ENCODE results near the gene REEP3. TPM values are rescaled to one million over a fixed set of nuclear protein-coding genes. Genes with fewer than 3 reads are reported as not detected.

REEP3 gene
- total and polyA plus RNA-seq, 2 donors, result 11.2 to 11.9 TPM

- no peak overlapping the region for H3K27ac ChIP-seq (ENCODE audit: low read depth in 1 of 2, low read length in 1 of 2)
- no peaks in the 10 kb centered on the region for H3K9me3 ChIP-seq (ENCODE audit: control insufficient read depth in 2 of 2, insufficient read depth in 1 of 2, low read length in 1 of 2)
- no peak overlapping the region for H3K4me3 ChIP-seq (ENCODE audit: low read length in 2 of 2)
- DNase-seq (ENCODE audit: low read depth in 6 of 9, low spot score in 9 of 9), result no peak
- 99% methylated on average over 1 of the region's 1 CpG for WGBS
- no peaks in the 10 kb centered on the region for H3K27me3 ChIP-seq (ENCODE audit: control insufficient read depth in 2 of 2, insufficient read depth in 1 of 2, low read length in 1 of 2)
- no peaks in the 10 kb centered on the region for H3K4me1 ChIP-seq (ENCODE audit: control insufficient read depth in 2 of 2, insufficient read depth in 2 of 2, low read length in 2 of 2)
- no peaks in the 10 kb centered on the region for H3K36me3 ChIP-seq (ENCODE audit: control insufficient read depth in 2 of 2, insufficient read depth in 2 of 2, low read length in 1 of 2)
Observed at GRCh38 chr10:63501954-63502353, 19.2 kb upstream of the REEP3 start.

- 99% methylated on average over 1 of the region's 1 CpG for WGBS
- Histone ChIP-seq H3K27ac (ENCODE audit: low read depth in 1 of 2, low read length in 1 of 2) (no peak overlapping the region), H3K36me3 (ENCODE audit: control insufficient read depth in 2 of 2, insufficient read depth in 2 of 2, low read length in 1 of 2) (no peaks in the 10 kb centered on the region), H3K27me3 (ENCODE audit: control insufficient read depth in 2 of 2, insufficient read depth in 1 of 2, low read length in 1 of 2) (no peaks in the 10 kb centered on the region), H3K9me3 (ENCODE audit: control insufficient read depth in 2 of 2, insufficient read depth in 1 of 2, low read length in 1 of 2) (no peaks in the 10 kb centered on the region), H3K4me3 (ENCODE audit: low read length in 2 of 2) (no peak overlapping the region), H3K4me1 (ENCODE audit: control insufficient read depth in 2 of 2, insufficient read depth in 2 of 2, low read length in 2 of 2) (no peaks in the 10 kb centered on the region)
- DNase-seq (ENCODE audit: low read depth in 6 of 9, low spot score in 9 of 9), result no peak
Observed at GRCh38 chr10:63502832-63503231, 18.4 kb upstream of the REEP3 start.

- H3K4me3 ChIP-seq (ENCODE audit: low read length in 2 of 2), result no peak overlapping the region
- 96% methylated on average over 4 of the region's 4 CpGs for WGBS
- H3K36me3 ChIP-seq (ENCODE audit: control insufficient read depth in 2 of 2, insufficient read depth in 2 of 2, low read length in 1 of 2), result no peaks in the 10 kb centered on the region
- no peaks in the 10 kb centered on the region for H3K27me3 ChIP-seq (ENCODE audit: control insufficient read depth in 2 of 2, insufficient read depth in 1 of 2, low read length in 1 of 2)
- H3K27ac ChIP-seq (ENCODE audit: low read depth in 1 of 2, low read length in 1 of 2), result no peak overlapping the region
- DNase-seq (ENCODE audit: low read depth in 6 of 9, low spot score in 9 of 9), result no peak
- H3K4me1 ChIP-seq (ENCODE audit: control insufficient read depth in 2 of 2, insufficient read depth in 2 of 2, low read length in 2 of 2), result no peaks in the 10 kb centered on the region
- H3K9me3 ChIP-seq (ENCODE audit: control insufficient read depth in 2 of 2, insufficient read depth in 1 of 2, low read length in 1 of 2), result no peaks in the 10 kb centered on the region
Observed at GRCh38 chr10:63503395-63503794, 17.8 kb upstream of the REEP3 start.

- no peak overlapping the region for H3K4me3 ChIP-seq (ENCODE audit: low read length in 2 of 2)
- DNase-seq (ENCODE audit: low read depth in 6 of 9, low spot score in 9 of 9), result no peak
- H3K9me3 ChIP-seq (ENCODE audit: control insufficient read depth in 2 of 2, insufficient read depth in 1 of 2, low read length in 1 of 2), result no peaks in the 10 kb centered on the region
- no peaks in the 10 kb centered on the region for H3K4me1 ChIP-seq (ENCODE audit: control insufficient read depth in 2 of 2, insufficient read depth in 2 of 2, low read length in 2 of 2)
- no peaks in the 10 kb centered on the region for H3K36me3 ChIP-seq (ENCODE audit: control insufficient read depth in 2 of 2, insufficient read depth in 2 of 2, low read length in 1 of 2)
- H3K27ac ChIP-seq (ENCODE audit: low read depth in 1 of 2, low read length in 1 of 2), result no peak overlapping the region
- 95% methylated on average over 3 of the region's 3 CpGs for WGBS
- H3K27me3 ChIP-seq (ENCODE audit: control insufficient read depth in 2 of 2, insufficient read depth in 1 of 2, low read length in 1 of 2), result no peaks in the 10 kb centered on the region
Observed at GRCh38 chr10:63504145-63504881, 16.9 kb upstream of the REEP3 start.

GRCh38 chr10:63505562-63505961 lies 15.6 kb upstream of the REEP3 start:
- WGBS, result 93% methylated on average over 2 of the region's 2 CpGs
- no peaks in the 10 kb centered on the region for H3K9me3 ChIP-seq (ENCODE audit: control insufficient read depth in 2 of 2, insufficient read depth in 1 of 2, low read length in 1 of 2)
- no peaks in the 10 kb centered on the region for H3K36me3 ChIP-seq (ENCODE audit: control insufficient read depth in 2 of 2, insufficient read depth in 2 of 2, low read length in 1 of 2)

GRCh38 chr10:63506554-63506953 lies 14.6 kb upstream of the REEP3 start:
- DNase-seq (ENCODE audit: low read depth in 6 of 9, low spot score in 9 of 9), result no peak
- 95% methylated on average over 1 of the region's 1 CpG for WGBS
- no peak overlapping the region for H3K4me3 ChIP-seq (ENCODE audit: low read length in 2 of 2)
- H3K4me1 ChIP-seq (ENCODE audit: control insufficient read depth in 2 of 2, insufficient read depth in 2 of 2, low read length in 2 of 2), result no peaks in the 10 kb centered on the region
- no peaks in the 10 kb centered on the region for H3K36me3 ChIP-seq (ENCODE audit: control insufficient read depth in 2 of 2, insufficient read depth in 2 of 2, low read length in 1 of 2)
- H3K9me3 ChIP-seq (ENCODE audit: control insufficient read depth in 2 of 2, insufficient read depth in 1 of 2, low read length in 1 of 2), result no peaks in the 10 kb centered on the region
- no peak overlapping the region for H3K27ac ChIP-seq (ENCODE audit: low read depth in 1 of 2, low read length in 1 of 2)
- no peaks in the 10 kb centered on the region for H3K27me3 ChIP-seq (ENCODE audit: control insufficient read depth in 2 of 2, insufficient read depth in 1 of 2, low read length in 1 of 2)

More at GRCh38 chr10:63505562-63505961, 15.6 kb upstream of the REEP3 start:
- Histone ChIP-seq H3K4me3 (ENCODE audit: low read length in 2 of 2) (no peak overlapping the region), H3K27me3 (ENCODE audit: control insufficient read depth in 2 of 2, insufficient read depth in 1 of 2, low read length in 1 of 2) (no peaks in the 10 kb centered on the region), H3K27ac (ENCODE audit: low read depth in 1 of 2, low read length in 1 of 2) (no peak overlapping the region), H3K4me1 (ENCODE audit: control insufficient read depth in 2 of 2, insufficient read depth in 2 of 2, low read length in 2 of 2) (no peaks in the 10 kb centered on the region)
- DNase-seq (ENCODE audit: low read depth in 6 of 9, low spot score in 9 of 9), result no peak

- H3K9me3 ChIP-seq (ENCODE audit: control insufficient read depth in 2 of 2, insufficient read depth in 1 of 2, low read length in 1 of 2), result peaks cover 0 to 5% of the 10 kb centered on the region in 2 donors
- peak in 7 of 9 donors; percentile 31 to 76 (median 39) for DNase-seq (ENCODE audit: low read depth in 6 of 9, low spot score in 9 of 9)
- no peak overlapping the region for H3K4me3 ChIP-seq (ENCODE audit: low read length in 2 of 2)
- H3K4me1 ChIP-seq (ENCODE audit: control insufficient read depth in 2 of 2, insufficient read depth in 2 of 2, low read length in 2 of 2), result peaks cover 6 to 11% of the 10 kb centered on the region in 2 donors
- H3K27me3 ChIP-seq (ENCODE audit: control insufficient read depth in 2 of 2, insufficient read depth in 1 of 2, low read length in 1 of 2), result no peaks in the 10 kb centered on the region
- H3K27ac ChIP-seq (ENCODE audit: low read depth in 1 of 2, low read length in 1 of 2), result peak overlapping the region in 1 of 2 donors; percentile 57
- WGBS, result 44% methylated on average over 5 of the region's 5 CpGs
- no peaks in the 10 kb centered on the region for H3K36me3 ChIP-seq (ENCODE audit: control insufficient read depth in 2 of 2, insufficient read depth in 2 of 2, low read length in 1 of 2)
Observed at GRCh38 chr10:63515002-63515763, 6.0 kb upstream of the REEP3 start.

GRCh38 chr10:63516207-63516606 lies 5.0 kb upstream of the REEP3 start:
- no peak for DNase-seq (ENCODE audit: low read depth in 6 of 9, low spot score in 9 of 9)
- Histone ChIP-seq H3K36me3 (ENCODE audit: control insufficient read depth in 2 of 2, insufficient read depth in 2 of 2, low read length in 1 of 2) (no peaks in the 10 kb centered on the region), H3K27me3 (ENCODE audit: control insufficient read depth in 2 of 2, insufficient read depth in 1 of 2, low read length in 1 of 2) (no peaks in the 10 kb centered on the region), H3K4me3 (ENCODE audit: low read length in 2 of 2) (no peak overlapping the region), H3K9me3 (ENCODE audit: control insufficient read depth in 2 of 2, insufficient read depth in 1 of 2, low read length in 1 of 2) (peaks cover 0 to 9% of the 10 kb centered on the region in 2 donors), H3K4me1 (ENCODE audit: control insufficient read depth in 2 of 2, insufficient read depth in 2 of 2, low read length in 2 of 2) (peaks cover 6 to 17% of the 10 kb centered on the region in 2 donors), H3K27ac (ENCODE audit: low read depth in 1 of 2, low read length in 1 of 2) (no peak overlapping the region)
- 97% methylated on average over 1 of the region's 1 CpG for WGBS

GRCh38 chr10:63518690-63519288 lies 2.4 kb upstream of the REEP3 start:
- WGBS, result 96% methylated on average over 6 of the region's 6 CpGs
- H3K27ac ChIP-seq (ENCODE audit: low read depth in 1 of 2, low read length in 1 of 2), result no peak overlapping the region
- H3K9me3 ChIP-seq (ENCODE audit: control insufficient read depth in 2 of 2, insufficient read depth in 1 of 2, low read length in 1 of 2), result peaks cover 0 to 7% of the 10 kb centered on the region in 2 donors
- no peak overlapping the region for H3K4me3 ChIP-seq (ENCODE audit: low read length in 2 of 2)
- peaks cover 6 to 19% of the 10 kb centered on the region in 2 donors for H3K4me1 ChIP-seq (ENCODE audit: control insufficient read depth in 2 of 2, insufficient read depth in 2 of 2, low read length in 2 of 2)
- H3K36me3 ChIP-seq (ENCODE audit: control insufficient read depth in 2 of 2, insufficient read depth in 2 of 2, low read length in 1 of 2), result no peaks in the 10 kb centered on the region
- DNase-seq (ENCODE audit: low read depth in 6 of 9, low spot score in 9 of 9), result no peak
- H3K27me3 ChIP-seq (ENCODE audit: control insufficient read depth in 2 of 2, insufficient read depth in 1 of 2, low read length in 1 of 2), result no peaks in the 10 kb centered on the region

All from thymus (tissue), 11 donors.